Dermis blood vessel endothelial cell (primary cell): ENCODE data around the gene CACNA1S. TPM values are rescaled to one million over a fixed set of nuclear protein-coding genes. Genes with fewer than 3 reads are reported as not detected.
A peak's percentile ranks its signal among the peaks of the same experiment; 100 is the strongest.

Experiments
- DNase-seq: peaks from one replicate; pipeline ENCODE4 v3.0.0; 2010
- total RNA-seq: library from RNA; depleted of rRNA; stranded (reverse); fragments of >200 nt; gene quantifications from 2 replicates; pipeline ENCODE4 v1.2.3, GENCODE V29; 2014

Gene CACNA1S
- total RNA-seq, 1 donor from 2014 or later: not detected

DNA sequence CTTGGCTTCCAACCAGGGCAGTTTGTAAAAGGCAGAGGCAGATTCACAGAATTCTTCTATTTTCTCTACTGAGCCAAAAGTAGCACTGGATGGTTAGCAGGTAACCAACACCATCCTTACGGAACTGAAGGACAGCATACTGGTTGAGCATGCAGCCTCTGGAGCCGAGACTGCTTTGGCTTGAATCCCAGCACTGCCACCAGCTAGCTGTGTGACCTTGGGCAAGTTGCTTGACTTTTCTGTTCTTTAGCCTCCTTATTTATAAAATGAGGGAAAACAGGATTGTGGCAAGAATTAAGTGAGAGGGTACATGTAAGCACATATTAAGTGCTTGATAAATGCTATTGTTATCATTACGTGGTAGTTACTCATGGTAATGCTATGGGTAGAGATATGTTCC lies 19.5 kb downstream of the CACNA1S start:
- DNase-seq: no peak

DNA sequence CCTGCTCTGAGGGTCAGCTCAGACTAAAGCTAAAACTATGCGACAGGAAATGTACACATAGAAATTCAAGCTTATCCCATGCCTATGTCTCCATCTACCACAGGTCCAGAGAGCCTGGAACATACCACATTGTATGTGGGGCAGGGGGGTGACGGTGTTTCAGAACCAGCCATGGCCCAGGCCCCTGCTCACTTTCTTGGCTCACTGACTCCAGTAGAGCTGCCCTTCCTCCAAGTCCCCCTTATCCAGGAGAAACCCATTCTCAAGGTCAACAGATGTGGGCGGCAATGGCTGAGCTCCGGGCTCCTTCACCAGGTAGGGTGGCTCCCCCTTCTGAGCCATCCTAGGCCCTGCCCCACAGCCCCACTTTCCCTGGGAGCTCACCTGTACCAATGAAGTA lies 21.0 kb downstream of the CACNA1S start:
- no peak for DNase-seq

DNA sequence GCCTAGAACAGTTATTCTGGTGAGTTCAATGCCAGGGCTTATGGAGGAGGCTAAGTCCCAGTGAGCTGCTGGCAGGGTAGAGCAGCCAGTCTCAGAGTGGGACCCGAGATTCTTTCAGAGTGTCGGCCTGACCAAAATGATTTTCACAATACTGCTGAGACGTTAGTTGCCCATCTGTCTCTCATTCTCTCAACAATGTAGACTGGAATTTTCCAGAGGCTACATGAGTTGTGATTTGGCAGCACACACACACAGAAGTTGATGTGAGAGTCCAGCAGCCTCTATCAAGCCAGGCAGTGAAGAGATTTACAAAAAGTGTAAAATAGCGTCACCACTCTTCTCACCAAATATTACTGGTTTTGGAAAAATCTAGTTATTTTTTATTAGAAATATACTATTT lies 21.7 kb downstream of the CACNA1S start:
- DNase-seq: no peak

DNA sequence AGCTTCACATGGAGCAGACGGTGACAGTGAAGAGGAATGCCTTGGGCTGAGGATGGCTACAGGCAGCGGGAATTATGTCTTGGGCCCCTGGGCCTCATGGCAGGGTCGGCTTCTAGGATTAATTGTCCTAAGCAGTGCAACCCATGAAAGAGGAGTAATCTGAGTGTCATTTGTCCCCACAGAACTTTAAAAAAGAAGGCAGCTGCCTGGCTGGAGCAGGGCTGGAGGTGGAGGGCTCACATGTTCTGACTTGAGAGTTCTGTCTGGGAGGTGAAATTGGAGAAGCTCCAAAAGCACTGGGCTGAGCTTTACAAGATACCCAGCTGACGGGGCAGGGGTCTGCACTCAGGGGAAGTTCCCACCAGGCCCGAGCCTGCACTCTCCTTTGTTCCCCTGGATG lies 22.6 kb downstream of the CACNA1S start:
- DNase-seq: no peak

DNA sequence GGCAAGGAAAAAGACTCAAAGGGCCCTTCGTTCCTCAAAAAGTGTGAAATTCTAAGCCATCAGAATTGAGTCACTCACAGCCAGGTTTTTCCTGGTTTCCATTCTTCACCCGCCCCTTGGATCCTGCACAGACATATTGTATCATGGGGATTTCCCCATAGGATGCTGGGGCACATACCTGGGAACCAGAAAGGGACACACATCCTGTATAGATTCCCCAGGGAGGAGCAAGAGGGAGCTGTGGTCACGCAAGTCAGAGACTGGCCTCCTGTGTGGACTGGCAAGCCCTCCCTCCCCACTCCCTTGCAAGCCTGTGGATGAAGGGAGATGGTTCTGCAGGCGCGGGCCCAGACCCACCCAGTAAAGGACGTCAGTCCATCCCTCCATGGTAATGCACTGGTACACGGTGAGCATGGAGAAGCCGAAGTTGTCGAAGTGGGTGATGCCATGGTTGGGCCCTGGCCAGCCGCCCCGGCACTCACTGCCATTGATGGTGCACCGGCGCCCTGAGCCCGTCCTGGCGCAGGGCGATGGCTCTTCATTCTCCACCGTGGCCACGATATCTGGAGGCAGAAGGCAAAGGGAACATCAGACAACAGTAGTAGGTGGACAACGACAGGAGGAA lies 23.2 kb downstream of the CACNA1S start:
- DNase-seq: no peak

DNA sequence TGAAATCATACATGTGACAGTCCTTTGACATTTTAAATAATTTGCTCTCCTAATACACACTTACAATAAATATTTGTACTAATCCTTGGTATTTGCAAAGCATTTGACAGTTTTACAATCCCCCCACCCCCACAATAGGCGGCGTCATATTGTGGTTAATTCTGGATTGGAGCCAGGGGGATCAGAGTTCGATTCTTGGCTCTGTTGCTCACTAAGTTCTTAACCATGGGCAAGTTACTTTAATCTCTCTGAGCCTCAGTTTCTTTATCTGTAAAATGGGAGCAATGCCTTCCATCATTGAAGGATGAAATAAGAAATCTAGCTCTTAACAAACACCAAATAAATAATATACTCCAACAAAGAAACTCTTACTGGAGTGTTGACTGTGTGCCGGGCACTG lies 23.8 kb downstream of the CACNA1S start:
- no peak for DNase-seq

DNA sequence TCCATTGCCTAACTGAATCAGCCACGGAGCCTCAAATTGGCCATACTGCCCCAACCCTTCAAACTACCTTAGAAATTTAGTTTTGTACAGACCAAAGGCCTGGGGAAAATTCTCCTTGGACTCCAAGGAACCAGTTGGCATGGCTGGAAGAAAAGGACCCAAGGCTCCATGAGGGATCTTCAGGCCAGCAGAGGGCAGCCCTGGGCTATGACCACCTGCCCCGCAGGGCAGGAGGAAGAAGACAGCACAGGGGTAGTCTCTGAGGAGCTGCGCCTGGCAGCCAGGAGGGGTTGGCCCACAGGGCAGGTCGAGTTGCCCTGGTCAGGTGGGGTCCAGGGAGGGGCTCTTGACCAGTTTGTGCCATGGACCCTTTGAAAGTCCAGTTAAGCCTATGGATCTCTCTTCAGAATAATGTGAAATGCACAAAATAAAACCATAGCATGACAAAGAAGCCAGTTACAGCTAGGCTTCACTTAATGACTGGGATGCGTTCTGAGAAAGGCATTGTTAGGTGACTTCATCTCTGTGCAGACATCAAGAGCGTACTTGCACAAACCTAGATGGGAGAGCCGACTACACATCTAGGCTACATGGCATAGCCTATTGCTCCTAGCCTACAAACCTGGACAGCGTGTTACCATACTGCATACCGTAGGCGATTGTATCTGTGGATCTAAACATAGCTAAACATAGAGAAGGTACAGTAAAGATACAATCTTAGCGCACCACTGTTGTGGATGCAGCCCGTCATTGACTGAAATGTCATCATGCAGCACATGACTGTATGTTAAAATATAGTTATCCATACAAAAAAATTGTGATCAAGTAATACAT lies 26.1 kb downstream of the CACNA1S start:
- peak; percentile 65 for DNase-seq

DNA sequence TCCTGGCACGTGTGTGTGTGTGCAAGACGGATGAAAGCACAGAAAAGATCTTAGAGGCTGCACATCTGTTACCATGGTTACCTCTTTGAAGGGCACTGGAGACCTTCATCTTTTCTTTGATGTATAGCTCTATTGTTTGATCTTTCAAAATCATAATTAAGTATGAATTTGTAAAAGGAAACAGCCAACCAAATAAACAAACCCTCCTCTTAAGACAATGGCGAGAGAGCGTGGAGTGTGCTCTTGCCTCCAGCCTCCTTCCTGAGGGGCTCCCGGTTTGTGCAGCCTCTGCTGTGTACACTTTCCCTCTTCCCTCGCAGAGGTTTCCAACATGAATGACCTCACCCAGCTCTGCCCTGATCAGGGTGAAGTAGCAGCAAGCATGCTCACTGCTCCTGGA lies 27.9 kb downstream of the CACNA1S start:
- peak; percentile 31 for DNase-seq

DNA sequence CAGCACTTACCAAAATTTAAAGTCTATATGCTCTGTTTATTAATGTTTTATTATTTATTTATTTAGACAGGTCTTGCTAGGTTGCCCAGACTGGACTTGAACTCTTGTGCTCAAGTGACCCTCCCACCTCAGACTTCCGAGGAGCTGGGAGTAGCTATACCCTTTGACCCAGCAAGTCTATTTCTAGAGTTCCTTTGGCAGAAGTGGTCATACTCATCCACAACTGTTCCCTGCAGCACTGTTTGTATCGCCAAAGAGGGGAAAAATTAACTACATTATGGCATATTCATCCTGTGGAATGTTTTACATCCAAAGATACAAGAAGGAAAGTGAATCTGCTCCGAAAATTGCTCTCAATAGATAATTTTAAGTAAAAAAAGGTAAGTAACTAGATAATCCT lies 28.5 kb downstream of the CACNA1S start:
- no peak for DNase-seq

DNA sequence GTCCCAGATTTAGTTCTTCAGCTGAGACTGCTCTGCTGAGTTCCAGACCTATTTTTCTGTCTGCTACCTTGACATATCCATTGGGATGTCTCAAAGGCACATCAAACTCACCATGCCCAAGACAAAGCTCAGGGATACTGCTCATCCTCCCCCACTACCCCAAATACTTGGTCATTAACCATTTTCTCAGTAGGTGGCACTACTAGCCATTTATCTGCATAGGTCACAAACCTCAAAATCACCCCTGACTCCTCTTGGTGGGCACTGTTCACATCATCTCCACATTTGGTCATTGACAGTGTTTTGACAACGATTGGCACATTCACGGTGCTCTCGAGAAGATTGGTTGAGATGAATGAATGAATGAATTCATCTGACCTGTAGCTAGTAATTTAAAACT lies 32.1 kb downstream of the CACNA1S start:
- DNase-seq: no peak

DNA sequence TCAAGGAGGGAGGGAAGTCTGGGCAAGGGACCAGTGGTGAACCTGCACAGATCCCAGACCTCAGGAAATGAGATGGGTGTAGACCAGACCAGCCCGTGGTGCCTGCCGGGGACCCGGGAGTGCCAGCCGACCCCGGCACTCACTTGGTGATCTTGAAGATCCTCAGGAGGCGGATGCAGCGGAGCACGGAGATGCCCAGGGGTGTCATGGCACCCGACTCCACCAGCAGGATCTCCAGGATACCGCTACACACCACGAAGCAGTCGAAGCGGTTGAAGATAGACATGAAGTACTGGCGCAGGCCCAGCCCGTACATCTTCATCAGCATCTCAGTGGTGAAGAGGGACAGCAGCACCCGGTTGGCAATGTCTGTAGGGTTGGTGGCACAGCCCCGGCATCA lies 34.5 kb downstream of the CACNA1S start:
- no peak for DNase-seq

DNA sequence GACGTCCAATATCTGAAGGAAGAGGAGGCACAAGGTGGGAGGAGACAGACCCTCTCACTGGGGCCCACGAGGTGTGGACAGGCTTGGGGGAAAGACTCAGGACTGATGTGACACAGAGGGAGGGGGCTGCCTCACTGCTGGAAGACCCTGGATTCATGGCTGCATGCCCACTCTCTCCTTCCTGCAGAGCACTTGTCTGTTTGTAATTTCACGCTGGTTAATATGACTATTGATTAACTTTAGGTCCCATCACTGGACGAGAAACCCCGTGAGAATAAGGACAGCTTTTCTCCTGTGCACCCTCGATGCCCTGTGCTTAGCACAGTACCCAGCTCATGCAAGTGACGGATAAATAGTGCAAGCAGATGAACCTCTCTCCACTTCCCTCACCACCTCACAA lies 35.1 kb downstream of the CACNA1S start:
- no peak for DNase-seq

DNA sequence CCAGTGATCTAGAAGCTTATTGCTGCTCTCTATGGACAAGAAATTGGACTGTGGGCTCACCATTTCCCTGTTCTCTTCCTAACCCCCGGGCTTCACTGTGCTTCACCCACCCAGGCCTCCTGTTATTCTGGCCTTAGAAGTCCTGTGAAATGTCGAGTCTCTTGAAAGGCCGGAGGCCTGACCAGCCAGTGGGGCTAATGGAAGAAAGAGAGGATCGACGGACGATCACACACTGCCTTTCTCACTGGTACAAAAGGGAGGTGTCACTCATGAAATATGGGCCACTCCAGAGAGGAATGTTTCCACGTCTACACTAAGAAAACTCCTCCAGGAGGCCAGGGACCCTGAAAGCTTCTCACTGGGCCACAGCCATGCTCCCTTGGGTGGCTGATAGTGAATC lies 36.1 kb downstream of the CACNA1S start:
- no peak for DNase-seq

DNA sequence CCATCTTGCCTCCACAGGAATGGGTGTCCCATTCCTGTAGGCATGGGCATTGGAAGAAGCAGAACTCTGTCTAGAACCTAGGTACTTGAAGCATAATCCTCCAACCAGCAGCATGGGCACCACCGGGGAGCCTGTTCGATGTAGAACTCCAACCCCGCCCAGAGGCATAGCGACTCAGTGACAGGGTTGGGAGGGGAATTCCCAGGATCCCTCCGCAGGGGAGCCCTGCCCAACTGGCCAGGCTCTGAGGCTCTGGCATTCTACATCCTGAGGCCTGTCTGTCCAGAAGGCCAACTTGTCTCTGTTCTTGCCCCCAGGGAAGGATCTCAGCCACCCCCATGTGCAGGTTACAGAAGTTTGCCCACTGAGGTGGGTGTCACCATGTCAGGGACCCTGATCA lies 38.2 kb downstream of the CACNA1S start:
- no peak for DNase-seq

DNA sequence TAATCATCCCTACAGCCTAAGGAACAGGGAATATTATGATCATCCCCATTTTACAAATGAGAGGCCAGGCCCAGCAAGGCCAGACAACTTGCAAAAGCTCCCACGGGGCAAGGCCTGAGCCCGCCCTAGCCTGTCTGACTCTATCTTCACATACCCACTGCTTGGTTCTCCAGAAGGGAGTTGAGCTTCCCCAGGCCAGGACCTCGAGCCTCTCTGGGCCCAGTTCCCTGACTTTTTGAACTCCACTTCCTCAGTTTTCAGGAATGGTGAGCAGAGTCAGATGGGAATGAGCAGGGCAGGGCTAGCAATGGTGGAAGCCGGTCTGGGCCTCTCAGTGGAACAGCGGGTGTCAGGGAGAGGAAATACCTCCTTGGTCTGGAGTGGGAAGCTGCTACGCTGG lies 39.3 kb downstream of the CACNA1S start:
- no peak for DNase-seq

DNA sequence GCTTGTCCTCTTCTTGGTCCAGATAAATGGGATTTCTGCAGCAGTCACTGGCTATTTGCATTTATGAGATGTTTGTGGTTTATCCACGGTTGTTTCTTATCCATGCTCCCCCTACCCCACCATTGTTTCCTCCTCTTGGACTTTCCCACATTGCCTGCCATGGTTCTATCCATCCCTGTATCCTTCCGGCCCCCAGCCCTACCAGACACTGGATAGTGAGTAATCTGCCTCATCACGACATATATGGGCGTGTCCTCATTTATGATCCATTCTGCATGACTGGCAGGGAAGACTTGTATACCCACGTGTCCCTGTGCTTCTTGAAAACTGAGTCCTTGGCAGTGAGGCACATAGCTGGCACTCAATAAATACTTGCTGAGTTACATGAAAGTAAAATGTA lies 40.1 kb downstream of the CACNA1S start:
- no peak for DNase-seq

DNA sequence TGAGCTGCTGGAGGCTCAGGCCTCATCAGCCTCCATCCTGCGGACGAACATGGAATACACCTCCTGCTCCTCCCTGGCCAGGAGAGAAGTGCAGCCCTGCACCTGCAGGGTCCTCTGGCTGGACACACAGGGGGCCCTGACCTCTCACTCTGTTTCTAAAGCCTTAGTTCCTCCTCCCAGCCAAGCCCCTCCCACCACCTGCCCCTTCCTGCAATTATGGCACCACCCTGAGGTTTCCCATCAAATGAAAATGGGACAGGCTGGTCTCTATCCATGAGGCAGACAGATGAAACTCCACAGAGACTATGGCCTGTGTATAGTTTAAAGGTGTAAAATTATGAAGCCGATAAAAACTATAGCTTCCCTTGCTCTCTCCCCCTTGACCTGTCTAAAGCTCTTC lies 42.6 kb downstream of the CACNA1S start:
- DNase-seq: no peak

DNA sequence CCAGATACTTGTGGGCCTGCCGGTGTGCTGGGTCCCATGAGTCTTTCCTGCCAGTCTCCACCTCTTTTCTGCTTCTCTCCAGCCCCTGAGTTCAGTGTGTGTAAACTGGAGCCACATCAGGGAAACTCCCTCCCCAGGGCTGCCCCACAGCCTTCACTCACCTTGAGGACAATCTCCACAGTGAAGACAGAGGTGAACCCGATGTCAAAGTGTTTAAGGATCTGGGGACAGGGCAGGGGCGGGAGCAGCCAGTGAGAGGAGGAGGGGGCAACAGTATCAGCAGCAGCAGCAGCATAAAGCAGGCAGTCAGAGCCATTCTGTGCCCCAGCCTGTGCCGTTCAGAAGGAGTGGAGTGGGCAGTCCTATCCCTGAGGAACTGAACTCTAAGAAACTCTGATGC lies 43.2 kb downstream of the CACNA1S start:
- no peak for DNase-seq

DNA sequence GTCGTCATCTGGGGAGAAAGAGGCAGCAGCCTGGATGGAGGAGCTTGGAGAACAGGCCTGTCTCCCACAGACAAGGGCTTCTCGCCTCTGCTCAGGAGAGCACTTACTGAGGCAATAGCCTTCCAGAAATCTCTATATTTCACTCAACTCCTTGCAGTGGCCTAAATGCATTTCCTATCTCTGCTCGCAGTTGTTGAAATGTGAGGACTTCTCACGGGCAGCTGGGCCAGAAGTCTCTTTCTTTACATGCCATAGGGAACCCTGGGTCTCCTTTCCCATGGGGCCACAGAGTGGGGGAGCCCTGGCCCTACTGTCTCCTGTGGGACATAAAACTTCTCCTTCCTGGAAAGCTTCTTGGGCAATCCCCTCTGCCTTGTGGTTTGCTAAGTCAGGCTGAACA lies 45.2 kb downstream of the CACNA1S start:
- no peak for DNase-seq

DNA sequence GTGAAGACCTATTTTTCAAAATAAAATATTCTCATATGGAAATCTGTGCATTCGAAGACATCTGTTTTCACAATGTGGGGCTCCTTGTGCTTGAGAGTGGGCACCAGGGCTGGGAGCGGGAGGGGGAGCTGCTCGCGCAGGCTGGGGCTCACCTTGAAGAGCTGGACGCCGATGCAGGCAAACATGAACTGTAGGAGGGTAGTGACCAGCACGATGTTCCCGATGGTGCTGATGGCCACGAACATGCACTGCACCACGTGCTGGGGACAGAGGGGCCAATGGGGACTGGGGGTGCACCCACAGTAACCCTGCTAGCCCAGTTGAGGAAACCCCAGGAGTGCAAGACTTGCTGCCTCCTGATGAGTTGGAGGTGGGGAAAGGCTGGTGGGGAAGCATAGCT lies 46.5 kb downstream of the CACNA1S start:
- DNase-seq: no peak

DNA sequence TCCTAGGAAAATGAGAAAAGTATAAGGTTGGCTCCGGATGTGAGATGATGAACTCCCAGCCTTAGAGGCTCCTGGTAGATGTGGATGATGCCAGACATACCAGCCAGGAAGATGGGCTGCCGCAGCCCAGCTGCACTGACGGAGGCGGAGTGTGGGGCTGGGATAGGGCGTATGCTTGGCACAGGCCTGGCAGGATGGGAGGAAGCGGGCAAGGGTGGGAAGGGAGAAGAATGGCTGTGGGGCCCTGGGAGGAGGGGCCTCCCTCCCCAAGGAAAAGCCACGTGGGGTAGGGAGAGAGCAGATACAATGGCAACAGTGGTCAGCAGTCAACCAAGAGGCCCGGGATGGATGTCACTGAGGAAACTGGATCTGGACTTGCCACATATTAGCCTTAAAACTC lies 47.4 kb downstream of the CACNA1S start:
- DNase-seq: no peak

DNA sequence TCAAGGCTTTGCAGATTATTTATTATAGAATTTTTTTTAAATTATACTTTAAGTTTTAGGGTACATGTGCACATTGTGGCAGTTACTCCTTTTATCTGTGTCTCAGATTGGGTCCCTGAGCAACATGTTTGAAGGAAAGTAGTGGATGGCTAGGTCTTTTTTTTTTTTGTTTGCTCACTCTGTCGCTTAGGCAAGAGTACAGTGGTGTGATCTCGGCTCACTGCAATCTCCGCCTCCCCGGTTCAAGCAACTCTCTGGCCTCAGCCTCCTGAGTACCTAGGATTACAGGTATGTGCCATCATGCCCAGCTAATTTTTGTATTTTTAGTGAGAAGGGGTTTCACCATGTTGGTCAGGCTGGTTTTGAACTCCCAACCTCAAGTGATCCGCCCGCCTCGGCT lies 49.1 kb downstream of the CACNA1S start:
- DNase-seq: no peak

DNA sequence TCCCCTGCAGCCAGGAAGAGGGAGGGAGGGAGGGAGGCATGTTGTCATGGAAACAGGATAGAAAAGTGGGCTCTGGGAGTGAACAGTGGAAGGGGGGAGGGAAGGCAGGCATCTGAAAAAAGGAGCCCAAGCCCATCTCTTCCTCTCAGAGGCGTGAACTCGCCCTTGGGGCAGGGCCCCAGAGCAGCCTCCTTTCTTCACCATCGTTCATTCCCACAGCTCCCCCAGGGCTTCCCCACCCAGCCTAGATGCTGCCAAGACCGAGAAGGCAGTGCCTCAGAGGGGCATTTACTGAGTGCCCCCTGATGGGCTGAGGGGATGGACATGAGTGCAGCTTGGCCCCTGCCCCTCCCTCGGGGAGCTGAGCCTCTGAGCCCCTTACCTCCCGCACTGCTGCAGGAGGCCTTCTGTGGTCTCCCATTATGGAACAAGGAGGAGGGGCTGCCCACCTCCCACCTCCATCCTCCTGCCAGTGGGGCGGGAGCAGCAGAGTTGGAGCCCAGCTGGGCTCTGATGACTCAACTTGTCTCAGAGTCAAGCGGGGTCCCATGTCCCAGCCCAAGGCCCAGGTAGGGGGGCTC lies 49.6 kb downstream of the CACNA1S start:
- DNase-seq: no peak

DNA sequence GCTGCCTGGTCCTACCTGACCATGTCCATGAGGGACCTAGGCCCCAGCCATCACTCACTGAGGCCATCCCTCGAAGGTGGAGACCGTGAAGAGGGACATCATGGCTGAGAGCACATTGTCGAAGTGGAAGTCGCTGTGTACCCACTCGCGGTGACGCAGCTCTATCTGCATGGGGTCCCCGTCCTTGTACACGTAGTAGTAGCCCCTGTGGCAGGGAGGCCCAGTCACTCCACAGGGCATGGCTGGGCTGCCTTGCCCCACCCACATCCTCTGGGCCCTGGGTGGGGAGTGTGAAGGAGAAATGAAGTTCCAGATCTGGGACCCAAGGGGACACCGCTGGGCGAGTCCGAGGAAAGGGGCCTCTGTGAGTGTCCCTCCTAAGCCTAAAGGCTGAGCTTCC lies 50.3 kb downstream of the CACNA1S start:
- DNase-seq: no peak
